Esophagus squamous epithelium (tissue), 4 donors: Measurements from ENCODE around the gene FALEC.
A peak's percentile ranks its signal among the peaks of the same experiment; 100 is the strongest.

Experiments
- POLR2A ChIP-seq, 4 donors: fragments of 450-650 bp; IDR thresholded peaks; one replicate each; pipeline ENCODE4 v1.6.1; 2017; ENCODE audit warnings: antibody characterized with exemption in 4 of 4, mild to moderate bottlenecking in 4 of 4, moderate library complexity in 3 of 4
- TF ChIP-seq, protein P1 (sequence below), 6 experiments: fragments of 450-650 bp in 4 of 6; fragments of 200-600 bp in 2 of 6; sonication (generic) in 2 of 6; IDR thresholded peaks; one replicate each; pipeline ENCODE4 v1.5.1; 2016 to 2019; ENCODE audit warnings: antibody characterized with exemption in 6 of 6, mild to moderate bottlenecking in 4 of 6, moderate library complexity in 4 of 6

DNA sequence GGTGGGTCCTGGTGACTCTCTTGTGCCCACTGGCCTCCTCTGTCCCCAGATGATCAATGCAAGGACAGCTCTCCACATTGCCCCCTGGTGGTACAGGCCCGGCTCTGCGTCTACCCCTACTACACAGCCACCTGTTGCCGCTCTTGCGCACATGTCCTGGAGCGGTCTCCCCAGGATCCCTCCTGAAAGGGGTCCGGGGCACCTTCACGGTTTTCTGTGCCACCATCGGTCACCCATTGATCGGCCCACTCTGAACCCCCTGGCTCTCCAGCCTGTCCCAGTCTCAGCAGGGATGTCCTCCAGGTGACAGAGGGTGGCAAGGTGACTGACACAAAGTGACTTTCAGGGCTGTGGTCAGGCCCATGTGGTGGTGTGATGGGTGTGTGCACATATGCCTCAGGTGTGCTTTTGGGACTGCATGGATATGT is 44.5 kb downstream of the FALEC start:
- TF ChIP-seq, protein P1, sequence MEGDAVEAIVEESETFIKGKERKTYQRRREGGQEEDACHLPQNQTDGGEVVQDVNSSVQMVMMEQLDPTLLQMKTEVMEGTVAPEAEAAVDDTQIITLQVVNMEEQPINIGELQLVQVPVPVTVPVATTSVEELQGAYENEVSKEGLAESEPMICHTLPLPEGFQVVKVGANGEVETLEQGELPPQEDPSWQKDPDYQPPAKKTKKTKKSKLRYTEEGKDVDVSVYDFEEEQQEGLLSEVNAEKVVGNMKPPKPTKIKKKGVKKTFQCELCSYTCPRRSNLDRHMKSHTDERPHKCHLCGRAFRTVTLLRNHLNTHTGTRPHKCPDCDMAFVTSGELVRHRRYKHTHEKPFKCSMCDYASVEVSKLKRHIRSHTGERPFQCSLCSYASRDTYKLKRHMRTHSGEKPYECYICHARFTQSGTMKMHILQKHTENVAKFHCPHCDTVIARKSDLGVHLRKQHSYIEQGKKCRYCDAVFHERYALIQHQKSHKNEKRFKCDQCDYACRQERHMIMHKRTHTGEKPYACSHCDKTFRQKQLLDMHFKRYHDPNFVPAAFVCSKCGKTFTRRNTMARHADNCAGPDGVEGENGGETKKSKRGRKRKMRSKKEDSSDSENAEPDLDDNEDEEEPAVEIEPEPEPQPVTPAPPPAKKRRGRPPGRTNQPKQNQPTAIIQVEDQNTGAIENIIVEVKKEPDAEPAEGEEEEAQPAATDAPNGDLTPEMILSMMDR (IDR thresholded peaks at IDR 0.05): peak; percentile 90 to 95 (median 92)
- no peak for TF ChIP-seq POLR2A (IDR thresholded peaks at IDR 0.05)
